Posterior vena cava (tissue), 2 donors: ENCODE results near the gene ZNF319. TPM values are rescaled to one million over a fixed set of nuclear protein-coding genes. Genes with fewer than 3 reads are reported as not detected.
A peak's percentile ranks its signal among the peaks of the same experiment; 100 is the strongest.

Experiments used
- DNase-seq: peaks from one replicate; pipeline ENCODE4 v3.0.0-alpha.2; 2020; ENCODE audit warnings: low spot score
- intact Hi-C, 2 donors: fragments of 100-400 bp; cut with DNase I; formaldehyde crosslinking; loops; one replicate each; pipeline versions ENCODE4 v1.14.1 to v1.14.2; 2022 to 2023
- long read RNA-seq, 2 donors: library from polyadenylated mRNA; unstranded; transcript quantifications; one replicate each; pipeline ENCODE4 v2.0.0, GENCODE V29; 2020 to 2021
- total RNA-seq, 2 donors: library from RNA; stranded (reverse); fragmentation: NEBNext Ultra II Directional; extraction: Animal tissue kit (Norgen Biotek cat#: 25700); gene quantifications; one replicate each; pipeline ENCODE4 v1.2.1, GENCODE V29; 2021
- donor health status: DM: yes; HTN: yes; CAD: no.
- donor health status: DM: yes; HTN: yes; CAD: no.

The ZNF319 gene
- 1 to 10 TPM; 7.1 to 7.5 TPM for total RNA-seq
- long read RNA-seq, donor 1, partial matches to known transcripts = 0 of 5 reads
- long read RNA-seq, donor 1, other reads (novel, unspliced or antisense) = 4 of 5 reads
- long read RNA-seq, donor 2, full-length matches to known transcripts = 1 of 7 reads
- long read RNA-seq, donor 2, partial matches to known transcripts = 0 of 7 reads
- long read RNA-seq, donor 2, other reads (novel, unspliced or antisense) = 6 of 7 reads

GRCh38 chr16:57999971-58000705 is at the start of gene ZNF319:
ZNF319 (minus strand) TSS chr16:58000672; CDS start chr16:57998265, 2,407 bp downstream.
- no peak for DNase-seq

DNA sequence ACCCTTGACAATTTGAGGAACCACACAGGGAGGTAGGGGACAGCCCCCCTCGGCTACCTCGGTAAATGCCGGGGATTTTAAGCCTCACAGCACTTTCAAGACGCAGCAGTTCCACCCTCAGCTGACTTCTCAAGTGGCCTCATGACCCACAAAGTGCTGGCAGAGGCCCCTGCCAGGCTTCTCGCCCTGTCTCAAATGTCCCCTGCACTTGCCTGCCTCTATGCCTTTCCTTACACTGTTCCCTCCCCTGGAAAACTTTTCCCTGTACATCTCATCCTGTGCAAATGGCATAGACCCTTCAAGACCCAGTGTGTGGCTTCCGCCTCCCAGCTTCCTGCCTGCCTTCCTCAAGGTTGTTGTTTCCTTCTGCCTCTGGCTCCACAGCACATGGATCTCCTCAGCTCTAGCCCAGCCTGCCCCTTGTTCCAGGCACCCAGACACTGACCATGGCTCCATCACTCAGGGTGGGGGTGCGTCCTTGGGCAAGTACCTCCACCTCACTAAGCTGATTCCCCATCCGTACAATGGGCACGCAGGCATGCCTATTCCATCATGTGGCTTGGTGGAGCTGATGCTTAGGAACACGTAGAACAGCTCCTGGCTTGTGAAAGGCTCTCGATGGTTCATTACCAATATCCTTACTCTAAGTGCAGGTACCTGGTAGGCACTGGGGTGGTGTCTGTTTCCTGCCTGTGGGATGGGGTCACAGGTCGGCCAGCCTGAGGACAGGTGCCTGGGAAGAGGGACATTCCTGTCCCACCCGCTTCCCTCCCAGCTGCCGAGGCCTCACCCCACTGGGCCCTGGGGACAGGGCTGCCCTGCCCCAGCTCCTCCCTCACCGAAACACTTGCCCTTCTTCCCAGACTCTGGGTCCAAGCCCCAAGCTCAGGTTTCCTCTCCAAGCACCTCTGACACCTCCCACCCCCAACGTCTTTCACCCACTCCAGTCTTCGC is 49.0 kb upstream of the ZNF319 start:
- no peak for DNase-seq
- intact Hi-C loops = no loop called here

More at GRCh38 chr16:57999971-58000705, at the start of gene ZNF319:
- intact Hi-C loops = loop anchor here (5.0 to 10.0 kb wide), 3 partner anchors 98 to 245 kb away; no protein-coding TSS in a partner anchor

DNA sequence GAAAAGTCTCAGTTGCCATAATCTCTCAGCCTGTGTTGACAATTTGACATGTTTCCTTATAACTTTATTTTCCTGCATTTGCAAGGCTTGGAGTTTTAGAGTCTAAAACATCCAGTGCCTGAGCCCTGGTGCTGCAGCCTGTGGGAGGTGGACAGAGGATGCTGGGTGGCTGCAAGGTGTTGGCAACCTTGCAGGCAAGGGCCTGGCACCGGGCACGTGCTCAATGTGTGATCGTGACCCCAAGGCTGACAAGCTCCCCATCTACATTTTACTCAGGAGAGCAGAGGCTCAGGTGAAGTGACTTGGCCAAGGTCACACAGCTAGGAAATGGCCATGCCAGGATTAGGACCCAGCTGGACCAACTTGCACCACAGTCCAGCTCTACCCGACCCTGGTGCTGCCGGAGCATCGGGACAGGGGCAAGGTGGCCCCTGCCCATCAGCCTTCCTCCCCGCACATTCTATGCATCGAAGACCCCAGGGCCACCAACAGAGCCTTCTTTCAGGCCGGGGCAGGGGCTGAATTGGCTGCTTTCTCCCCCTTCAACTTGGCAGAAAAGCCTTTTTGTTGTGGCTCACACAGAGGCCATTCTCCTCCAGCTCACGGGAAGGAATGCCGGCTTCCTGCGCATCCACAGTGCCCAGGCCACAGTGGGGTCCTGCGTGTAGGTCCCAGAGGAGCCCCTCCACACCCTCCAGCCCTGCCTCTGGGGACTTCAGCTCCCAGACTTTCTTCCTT is 48.2 kb upstream of the ZNF319 start:
- intact Hi-C loops = no loop called here
- DNase-seq = no peak

- DNase-seq = no peak
- intact Hi-C loops = no loop called here
Measured at GRCh38 chr16:58047557-58048348, 47.3 kb upstream of the ZNF319 start.

GRCh38 chr16:58046936-58047335 is 46.5 kb upstream of the ZNF319 start:
- DNase-seq = no peak
- intact Hi-C loops = no loop called here

DNA sequence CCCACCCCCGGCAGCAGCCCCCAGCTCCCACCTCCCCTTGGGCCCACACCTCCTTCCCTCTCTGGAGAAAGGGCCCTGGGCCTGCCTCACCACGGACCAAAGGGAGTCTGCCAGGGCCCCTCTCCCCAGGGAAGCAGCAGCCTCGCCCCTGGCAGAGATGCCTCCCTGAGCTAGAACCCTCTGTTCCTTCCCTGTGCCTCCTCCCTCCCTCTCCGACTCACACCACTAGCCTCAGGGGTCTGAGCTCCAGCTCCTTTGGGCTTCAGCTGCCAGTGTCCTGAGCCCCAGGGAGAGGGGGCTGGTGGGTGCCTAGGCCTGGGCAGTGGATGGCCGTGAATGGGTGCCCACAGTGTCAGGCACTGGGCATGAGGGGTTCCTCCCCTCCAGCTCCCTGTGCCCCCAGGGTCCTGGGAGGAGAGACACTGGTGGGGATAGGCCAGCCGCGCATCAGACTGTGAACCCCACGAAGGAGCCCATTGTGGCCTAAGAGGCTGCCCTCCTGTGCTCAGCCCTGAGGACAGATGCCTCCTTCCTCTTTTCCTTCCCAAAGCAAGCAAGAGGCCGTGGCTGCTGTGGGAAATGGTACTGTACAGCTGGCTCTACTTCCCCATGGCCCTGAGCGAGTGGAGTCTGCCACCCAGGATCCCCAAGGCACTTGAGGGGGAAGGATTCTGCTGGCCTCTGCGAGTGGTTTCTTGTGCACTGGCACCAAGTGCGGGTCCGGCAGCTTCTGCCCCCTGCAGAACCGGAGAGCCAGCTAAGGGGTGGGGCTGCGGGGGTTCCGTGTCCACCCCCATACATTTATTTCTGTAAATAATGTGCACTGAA is 45.8 kb upstream of the ZNF319 start:
- DNase-seq = no peak
- intact Hi-C loops = no loop called here

DNA sequence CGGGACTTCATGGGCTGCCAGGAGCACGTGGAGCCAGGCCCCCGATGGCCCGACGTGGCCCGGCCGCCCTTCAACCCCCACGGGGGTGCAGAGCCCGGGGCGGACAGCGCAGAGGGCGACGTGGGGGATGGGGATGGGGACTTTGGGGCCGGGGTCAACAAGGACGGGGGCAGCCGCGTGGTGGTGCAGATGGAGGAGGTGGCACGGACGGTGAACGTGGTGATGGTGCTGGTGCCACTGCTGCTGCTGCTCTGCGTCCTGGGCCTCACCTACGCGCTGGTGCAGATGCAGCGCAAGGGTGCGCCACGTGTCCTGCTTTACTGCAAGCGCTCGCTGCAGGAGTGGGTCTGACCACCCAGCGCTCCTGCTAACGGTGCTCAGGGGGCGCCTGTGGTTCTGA is 44.6 kb upstream of the ZNF319 start:
- no peak for DNase-seq
- intact Hi-C loops = no loop called here

DNA sequence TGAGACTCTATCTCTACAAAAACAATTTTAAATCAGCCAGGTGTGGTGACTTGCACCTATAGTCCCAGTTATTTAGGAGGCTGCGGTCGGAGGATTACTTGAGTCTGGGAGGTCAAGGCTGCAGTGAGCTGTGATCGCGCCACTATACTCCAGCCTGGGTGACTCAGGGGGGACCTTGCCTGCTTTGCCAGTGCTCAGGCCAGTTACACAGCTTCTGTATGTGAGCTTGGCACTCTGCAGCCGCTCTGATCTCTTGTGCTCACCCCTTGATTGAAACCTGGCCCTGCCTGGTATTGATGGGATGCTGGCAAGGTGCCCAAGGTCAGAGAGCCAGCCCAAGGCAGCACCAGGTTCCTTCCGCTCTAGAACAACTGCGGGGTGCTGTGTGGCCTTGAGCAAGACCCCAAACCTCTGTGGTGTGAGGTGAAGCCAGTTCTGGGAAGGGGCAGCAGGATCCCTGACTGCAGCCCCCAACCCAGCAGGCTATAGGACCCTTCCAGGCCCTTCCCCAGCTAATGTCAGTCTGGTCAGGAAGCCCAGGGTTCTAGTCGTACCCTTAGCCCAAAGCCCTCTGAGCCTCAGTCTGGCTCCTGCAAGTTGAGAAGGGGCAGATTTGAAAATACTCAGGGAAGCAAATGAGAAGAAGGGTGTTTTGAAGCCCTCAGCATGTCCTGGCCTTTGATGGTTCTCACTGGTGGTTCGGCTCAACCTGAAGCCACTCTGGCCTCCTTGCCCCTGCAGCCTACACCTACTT is 44.0 kb upstream of the ZNF319 start:
- intact Hi-C loops = loop anchor here in 1 of 2 donors (5.0 kb wide), 1 partner anchor 1072 kb away; no protein-coding TSS in a partner anchor

GRCh38 chr16:58043571-58044155 is 43.2 kb upstream of the ZNF319 start:
- intact Hi-C loops = loop anchor here in 1 of 2 donors (5.0 kb wide), 1 partner anchor 1071 kb away; no protein-coding TSS in a partner anchor
- DNase-seq = no peak

More for the DNA sequence above, 44.0 kb upstream of the ZNF319 start:
- no peak for DNase-seq

- peak; percentile 76 for DNase-seq
- intact Hi-C loops = loop anchor here in 1 of 2 donors (5.0 kb wide), 1 partner anchor 1071 kb away; no protein-coding TSS in a partner anchor
Measured at GRCh38 chr16:58042886-58043515, 42.5 kb upstream of the ZNF319 start.

- peak; percentile 78 for DNase-seq
- intact Hi-C loops = loop anchor here in 1 of 2 donors (5.0 kb wide), 1 partner anchor 1070 kb away; no protein-coding TSS in a partner anchor
Measured at GRCh38 chr16:58042001-58042885, 41.8 kb upstream of the ZNF319 start.

GRCh38 chr16:58041628-58041955 is 41.1 kb upstream of the ZNF319 start:
- intact Hi-C loops = loop anchor here in 1 of 2 donors (5.0 kb wide), 1 partner anchor 1069 kb away; no protein-coding TSS in a partner anchor
- DNase-seq = no peak

DNA sequence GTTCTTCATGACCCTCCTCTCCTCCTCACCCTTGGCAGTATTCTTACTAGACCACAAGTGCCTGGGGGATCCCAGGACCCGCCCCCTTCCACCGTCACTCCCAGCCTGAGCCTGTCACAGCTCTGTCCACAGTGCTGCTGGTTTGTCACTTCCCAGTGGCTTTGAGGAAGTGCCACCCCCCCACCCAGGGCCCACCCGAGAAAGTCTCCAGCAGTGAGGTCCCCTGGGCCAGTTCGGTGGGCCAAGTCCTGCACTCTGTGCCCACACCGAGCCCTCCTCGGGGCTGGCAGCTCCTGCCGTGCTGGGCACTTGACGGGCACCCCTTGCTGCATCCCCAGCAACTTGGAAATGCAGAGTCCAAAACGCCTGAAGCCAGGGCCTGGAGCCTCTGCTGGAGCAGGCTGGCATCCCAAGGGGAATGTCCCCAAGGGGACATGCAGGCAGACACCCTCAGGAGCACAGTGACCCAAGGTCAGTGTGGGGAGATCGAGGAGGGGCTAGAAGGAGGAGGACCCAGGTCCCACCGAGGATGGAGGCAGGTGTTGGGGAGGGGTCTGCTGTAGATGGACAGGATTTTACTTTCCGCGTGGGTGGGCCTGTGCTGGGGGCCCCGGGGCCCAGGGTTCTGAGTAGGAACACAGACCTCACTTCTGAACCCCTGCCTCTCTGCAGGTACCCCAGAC is 40.6 kb upstream of the ZNF319 start:
- intact Hi-C loops = loop anchor here in 1 of 2 donors (1.0 to 5.0 kb wide), 2 partner anchors 27 to 1069 kb away; no protein-coding TSS in a partner anchor
- DNase-seq = peak; percentile 75

DNA sequence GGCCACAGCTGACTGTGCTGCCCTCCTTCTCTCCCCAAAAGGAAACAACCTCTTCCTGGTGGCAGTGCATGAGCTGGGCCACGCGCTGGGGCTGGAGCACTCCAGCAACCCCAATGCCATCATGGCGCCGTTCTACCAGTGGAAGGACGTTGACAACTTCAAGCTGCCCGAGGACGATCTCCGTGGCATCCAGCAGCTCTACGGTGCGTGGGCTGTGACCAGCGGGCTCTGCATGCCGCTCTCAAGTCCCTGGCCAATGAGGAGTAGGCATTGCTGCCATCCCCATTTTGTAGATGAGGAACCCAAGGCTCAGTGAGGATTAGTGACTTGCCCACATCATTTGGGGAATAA is 40.0 kb upstream of the ZNF319 start:
- intact Hi-C loops = loop anchor here in 1 of 2 donors (1.0 to 5.0 kb wide), 2 partner anchors 28 to 1068 kb away; no protein-coding TSS in a partner anchor
- no peak for DNase-seq
